Gastroesophageal sphincter (tissue), 4 donors: ENCODE results near the gene DUSP10. TPM values are rescaled to one million over a fixed set of nuclear protein-coding genes. Genes with fewer than 3 reads are reported as not detected.

Experiments used
- ATAC-seq: fragments of 150-250 bp; one replicate; pipeline ENCODE4 v1.9.1; 2016; ENCODE audit warnings: mild to moderate bottlenecking, moderate library complexity
- H3K27ac ChIP-seq, 4 donors: fragments of 200-600 bp; sonication (generic) in 3 of 4; 1 replicate in 3 of 4; 2 replicates in 1 of 4; pipeline ENCODE4 v1.5.1; 2016 to 2019
- H3K27me3 ChIP-seq: fragments of 200-600 bp; sonication (generic); one replicate; pipeline ENCODE4 v1.5.1; 2019
- H3K36me3 ChIP-seq, 2 donors: fragments of 200-600 bp; sonication (generic); one replicate each; pipeline ENCODE4 v1.5.1; 2019; ENCODE audit warnings: control low read depth in 1 of 2
- H3K4me1 ChIP-seq, 3 donors: fragments of 200-600 bp; sonication (generic); 1 replicate in 2 of 3; 2 replicates in 1 of 3; pipeline ENCODE4 v1.5.1; 2016 to 2019; ENCODE audit warnings: control low read depth in 2 of 3
- H3K4me3 ChIP-seq, 2 donors: fragments of 200-600 bp; sonication (generic); one replicate each; pipeline ENCODE4 v1.5.1; 2019; ENCODE audit warnings: mild to moderate bottlenecking in 1 of 2, moderate library complexity in 1 of 2
- H3K9me3 ChIP-seq, 3 donors: fragments of 200-600 bp; sonication (generic); one replicate each; pipeline ENCODE4 v1.5.1; 2017 to 2019; ENCODE audit warnings: control low read depth in 2 of 3
- CTCF ChIP-seq, 4 experiments: fragments of 200-600 bp in 2 of 4; fragments of 450-650 bp in 2 of 4; sonication (generic) in 1 of 4; IDR thresholded peaks; one replicate each; pipeline ENCODE4 v1.5.1; 2017 to 2019; ENCODE audit warnings: antibody characterized with exemption in 4 of 4, mild to moderate bottlenecking in 2 of 4, moderate library complexity in 2 of 4
- EP300 ChIP-seq: sonication (generic); formaldehyde crosslinking; IDR thresholded peaks from one replicate; pipeline ENCODE4 v1.6.1; 2017; ENCODE audit warnings: antibody characterized with exemption, mild to moderate bottlenecking
- POLR2A ChIP-seq, 2 donors: fragments of 450-650 bp; IDR thresholded peaks; one replicate each; pipeline ENCODE4 v1.6.1; 2017; ENCODE audit warnings: antibody characterized with exemption in 2 of 2, mild to moderate bottlenecking in 2 of 2, moderate library complexity in 1 of 2
- POLR2AphosphoS5 ChIP-seq: sonication (generic); formaldehyde crosslinking; IDR thresholded peaks from one replicate; pipeline ENCODE4 v1.6.1; 2017; ENCODE audit warnings: antibody characterized with exemption
- WGBS, 2 donors: methylation state at CpG; one replicate each; pipeline ENCODE4 v1.1.5; 2018; ENCODE audit warnings: low coverage in 1 of 2; 5-methylcytosine and 5-hydroxymethylcytosine counted together
- total RNA-seq, 4 donors: library from RNA; depleted of rRNA; stranded (reverse); fragments of >200 nt; gene quantifications; one replicate each; pipeline ENCODE4 v1.1.0, GENCODE V29; 2016

Gene DUSP10
- total RNA-seq, 4 donors from 2014 or later, result 3.5 to 12.0 (median 5.3) TPM

GRCh38 chr1:221711656-221712055 is 30.2 kb downstream of the DUSP10 start:
- peaks cover 20 to 83% (median 32%) of the 10 kb centered on the region in 3 donors for H3K4me1 ChIP-seq
- 82 to 83% methylated on average over 1 of the region's 1 CpG for WGBS, 2 donors
- ATAC-seq, result no peak
- H3K27ac ChIP-seq, result peak overlapping the region in 3 of 4 donors; percentile 64 to 79 (median 66)
- no peaks in the 10 kb centered on the region for H3K36me3 ChIP-seq
- no peak overlapping the region for H3K4me3 ChIP-seq
- H3K9me3 ChIP-seq, result no peaks in the 10 kb centered on the region
- no peaks in the 10 kb centered on the region for H3K27me3 ChIP-seq
- TF ChIP-seq POLR2A (IDR thresholded peaks at IDR 0.05) (no peak), CTCF (IDR thresholded peaks at IDR 0.05) (no peak), EP300 (no peak), POLR2AphosphoS5 (no peak)

GRCh38 chr1:221711063-221711577 is 30.8 kb downstream of the DUSP10 start:
- TF ChIP-seq POLR2A (IDR thresholded peaks at IDR 0.05) (no peak), EP300 (no peak), POLR2AphosphoS5 (no peak), CTCF (IDR thresholded peaks at IDR 0.05) (no peak)
- H3K36me3 ChIP-seq, result peaks cover 0 to 2% of the 10 kb centered on the region in 2 donors
- no peaks in the 10 kb centered on the region for H3K27me3 ChIP-seq
- peak overlapping the region; percentile 29 to 79 (median 65) for H3K27ac ChIP-seq
- H3K4me3 ChIP-seq, result no peak overlapping the region
- no peaks in the 10 kb centered on the region for H3K9me3 ChIP-seq
- H3K4me1 ChIP-seq, result peaks cover 20 to 79% (median 27%) of the 10 kb centered on the region in 3 donors
- WGBS, 2 donors, result 14 to 24% methylated on average over 2 to 3 of the region's 3 CpGs
- no peak for ATAC-seq

- ATAC-seq, result no peak
- no peaks in the 10 kb centered on the region for H3K9me3 ChIP-seq
- no peak for TF ChIP-seq EP300
- TF ChIP-seq POLR2AphosphoS5, result no peak
- TF ChIP-seq POLR2A (IDR thresholded peaks at IDR 0.05), result no peak
- TF ChIP-seq CTCF (IDR thresholded peaks at IDR 0.05), result no peak
- no peak overlapping the region for H3K4me3 ChIP-seq
- 98 to 100% methylated on average over 3 of the region's 3 CpGs for WGBS, 2 donors
- peaks cover 0 to 10% of the 10 kb centered on the region in 2 donors for H3K36me3 ChIP-seq
- peak overlapping the region; percentile 66 to 79 (median 71) for H3K27ac ChIP-seq
- peaks cover 15 to 66% (median 19%) of the 10 kb centered on the region in 3 donors for H3K4me1 ChIP-seq
- no peaks in the 10 kb centered on the region for H3K27me3 ChIP-seq
Measured at GRCh38 chr1:221709854-221710253, 32.0 kb downstream of the DUSP10 start.

GRCh38 chr1:221708987-221709386 is 32.9 kb downstream of the DUSP10 start:
- TF ChIP-seq POLR2AphosphoS5 (peak; percentile 23), POLR2A (IDR thresholded peaks at IDR 0.05) (no peak)
- 9 to 11% methylated on average over 3 of the region's 3 CpGs for WGBS, 2 donors
- Histone ChIP-seq H3K27ac (peak overlapping the region; percentile 66 to 79 (median 71)), H3K36me3 (peaks cover 0 to 10% of the 10 kb centered on the region in 2 donors), H3K4me3 (no peak overlapping the region), H3K4me1 (peaks cover 17 to 64% (median 19%) of the 10 kb centered on the region in 3 donors), H3K9me3 (no peaks in the 10 kb centered on the region), H3K27me3 (no peaks in the 10 kb centered on the region)
- peak; percentile 70 for ATAC-seq

- WGBS, 2 donors, result 58 to 76% methylated on average over 4 to 5 of the region's 5 CpGs
- no peak for TF ChIP-seq EP300
- TF ChIP-seq CTCF (IDR thresholded peaks at IDR 0.05), result no peak
- TF ChIP-seq POLR2AphosphoS5, result no peak
- TF ChIP-seq POLR2A (IDR thresholded peaks at IDR 0.05), result no peak
- peak; percentile 43 for ATAC-seq
- H3K27me3 ChIP-seq, result no peaks in the 10 kb centered on the region
- peak overlapping the region; percentile 66 to 79 (median 68) for H3K27ac ChIP-seq
- peaks cover 17 to 72% (median 19%) of the 10 kb centered on the region in 3 donors for H3K4me1 ChIP-seq
- peaks cover 0 to 10% of the 10 kb centered on the region in 2 donors for H3K36me3 ChIP-seq
- no peak overlapping the region for H3K4me3 ChIP-seq
- H3K9me3 ChIP-seq, result no peaks in the 10 kb centered on the region
Measured at GRCh38 chr1:221708076-221708571, 33.8 kb downstream of the DUSP10 start.
